B cell (primary cell): ENCODE data around the gene DVL2. TPM values are rescaled to one million over a fixed set of nuclear protein-coding genes. Genes with fewer than 3 reads are reported as not detected.

Source experiments
- ATAC-seq: fragments of 200-7000 bp; cut with Tn5 transposase; one replicate; pipeline ENCODE4 v1.10.0; 2021; ENCODE audit warnings: low read depth, mild to moderate bottlenecking, moderate number of reproducible peaks, moderate library complexity
- CTCF ChIA-PET: fragments of 350-600 bp; sonication (Branson Sonifier 250); formaldehyde crosslinking; loops from one replicate; lab custom pipeline; 2021; ENCODE audit warnings: antibody characterized with exemption, inconsistent platforms; lab: Charles Lee
- POLR2A ChIA-PET: fragments of 350-600 bp; sonication (Branson Sonifier 250); formaldehyde crosslinking; loops from one replicate; lab custom pipeline; 2021; ENCODE audit warnings: antibody characterized with exemption; lab: Charles Lee
- DNase-seq: peaks from one replicate; pipeline ENCODE4 v3.0.0; 2013
- H2AFZ ChIP-seq: 2 replicates; pipeline ENCODE4 v1.6.1; 2012; ENCODE audit warnings: mild to moderate bottlenecking, low read depth, low read length; ENCODE audit not compliant: insufficient read depth, poor library complexity, severe bottlenecking
- H3K27ac ChIP-seq, 2 donors: 1 replicate in 1 of 2; 2 replicates in 1 of 2; pipeline ENCODE4 v1.5.1; 2012 to 2013; ENCODE audit warnings: low read length in 2 of 2, mild to moderate bottlenecking in 2 of 2, moderate library complexity in 1 of 2
- H3K27me3 ChIP-seq, 4 experiments: fragments of 200-600 bp in 1 of 4; sonication (generic) in 1 of 4; replicated peaks in 1 of 4; 1 replicate in 2 of 4; 2 replicates in 2 of 4; pipeline versions ENCODE4 v1.6.1 to v1.7.0; 2013 to 2016; ENCODE audit warnings: low read length in 3 of 4, mild to moderate bottlenecking in 2 of 4, mixed read lengths in 1 of 4, moderate library complexity in 1 of 4; ENCODE audit not compliant: insufficient read depth in 4 of 4, control insufficient read depth in 3 of 4; ENCODE audit errors: control extremely low read depth in 1 of 4
- H3K36me3 ChIP-seq, 2 experiments: replicated peaks in 1 of 2; 1 replicate in 1 of 2; 2 replicates in 1 of 2; pipeline versions ENCODE4 v1.6.1 to v1.7.1; 2013; ENCODE audit warnings: low read length in 1 of 2; ENCODE audit not compliant: insufficient read depth in 2 of 2, control insufficient read depth in 1 of 2; ENCODE audit errors: control extremely low read depth in 1 of 2, extremely low read depth in 1 of 2
- H3K4me1 ChIP-seq, 2 donors: fragments of 200-600 bp in 1 of 2; sonication (generic) in 1 of 2; 1 replicate in 1 of 2; 2 replicates in 1 of 2; pipeline versions ENCODE4 v1.5.1 to v1.6.1; 2013 to 2017; ENCODE audit warnings: low read length in 2 of 2; ENCODE audit not compliant: control insufficient read depth in 2 of 2, insufficient read depth in 2 of 2
- H3K4me2 ChIP-seq: replicated peaks from 2 replicates; pipeline ENCODE3; 2012; ENCODE audit warnings: mild to moderate bottlenecking, low read depth, low read length; ENCODE audit not compliant: poor library complexity, severe bottlenecking
- H3K4me3 ChIP-seq, 5 experiments: fragments of 200-600 bp in 1 of 5; sonication (generic) in 1 of 5; 1 replicate in 3 of 5; 2 replicates in 2 of 5; pipeline versions ENCODE4 v1.5.1 to v1.7.0; 2011 to 2016; ENCODE audit warnings: low read length in 4 of 5, mild to moderate bottlenecking in 4 of 5, low read depth in 2 of 5, control low read depth in 1 of 5, moderate library complexity in 1 of 5; ENCODE audit not compliant: insufficient read depth in 1 of 5; ENCODE audit errors: control extremely low read depth in 1 of 5, extremely low read depth in 1 of 5
- H3K79me2 ChIP-seq: fragments of 200-600 bp; sonication (generic); one replicate; pipeline ENCODE4 v1.6.0; 2016; ENCODE audit warnings: low read length; ENCODE audit not compliant: control insufficient read depth, insufficient read depth
- H3K9ac ChIP-seq: fragments of 200-600 bp; sonication (generic); 2 replicates; pipeline ENCODE4 v1.6.1; 2017; ENCODE audit warnings: mild to moderate bottlenecking, low read length, moderate library complexity
- H3K9me3 ChIP-seq, 3 donors: one replicate each; pipeline versions ENCODE4 v1.6.1 to v1.7.1; 2013; ENCODE audit warnings: low read length in 2 of 3; ENCODE audit not compliant: control insufficient read depth in 2 of 3, insufficient read depth in 1 of 3; ENCODE audit errors: control extremely low read depth in 1 of 3
- H4K20me1 ChIP-seq: 2 replicates; pipeline ENCODE4 v1.6.0; 2012; ENCODE audit warnings: mild to moderate bottlenecking, low read length; ENCODE audit not compliant: insufficient read depth, control insufficient read depth, poor library complexity, severe bottlenecking
- H3K27ac Mint-ChIP-seq: one replicate; pipeline ENCODE4 v1.8.0; 2021; ENCODE audit warnings: mixed read lengths
- H3K27me3 Mint-ChIP-seq: one replicate; pipeline ENCODE4 v1.8.0; 2021; ENCODE audit warnings: mixed read lengths
- H3K4me1 Mint-ChIP-seq: one replicate; pipeline ENCODE4 v1.8.0; 2021; ENCODE audit warnings: mixed read lengths
- H3K4me3 Mint-ChIP-seq: one replicate; pipeline ENCODE4 v1.8.0; 2021; ENCODE audit warnings: mixed read lengths
- H3K9me3 Mint-ChIP-seq: one replicate; pipeline ENCODE4 v1.8.0; 2022; ENCODE audit warnings: mixed read lengths; ENCODE audit not compliant: insufficient read depth
- CTCF ChIP-seq: fragments of 200-600 bp; IDR thresholded peaks from one replicate; pipeline ENCODE4 v1.8.0; 2022; ENCODE audit warnings: antibody characterized with exemption, mild to moderate bottlenecking
- EZH2 ChIP-seq: IDR thresholded peaks from 2 replicates; pipeline ENCODE4 v1.6.1; 2012; ENCODE audit warnings: borderline replicate concordance, low read depth, mild to moderate bottlenecking, moderate library complexity, low read length; ENCODE audit not compliant: insufficient read depth, poor library complexity, severe bottlenecking
- WGBS: methylation state at CpG from one replicate; pipeline ENCODE4 v1.1.5; 2013; ENCODE audit warnings: missing lambda C conversion rate; ENCODE audit not compliant: insufficient coverage; 5-methylcytosine and 5-hydroxymethylcytosine counted together
- intact Hi-C: fragments of 100-400 bp; cut with micrococcal nuclease; formaldehyde crosslinking; loops from one replicate; pipeline ENCODE4 v1.10.0; 2022
- polyA plus RNA-seq: library from polyadenylated mRNA; depleted of rRNA; stranded (reverse); fragments of >200 nt; gene quantifications from 2 replicates; pipeline ENCODE4 v1.2.3, GENCODE V29; 2012
- total RNA-seq, 2 donors: library from RNA; stranded (reverse); fragments of 120-200 nt in 1 of 2; gene quantifications; 1 replicate in 1 of 2; 2 replicates in 1 of 2; pipeline versions ENCODE4 v1.2.3 to v1.2.4, GENCODE V29; 2013 to 2022

The DVL2 gene
- total and polyA plus RNA-seq, 2 donors (not counting 1 experiment from before 2014, with no cell fraction given), result 22.5 to 104 TPM

DNA sequence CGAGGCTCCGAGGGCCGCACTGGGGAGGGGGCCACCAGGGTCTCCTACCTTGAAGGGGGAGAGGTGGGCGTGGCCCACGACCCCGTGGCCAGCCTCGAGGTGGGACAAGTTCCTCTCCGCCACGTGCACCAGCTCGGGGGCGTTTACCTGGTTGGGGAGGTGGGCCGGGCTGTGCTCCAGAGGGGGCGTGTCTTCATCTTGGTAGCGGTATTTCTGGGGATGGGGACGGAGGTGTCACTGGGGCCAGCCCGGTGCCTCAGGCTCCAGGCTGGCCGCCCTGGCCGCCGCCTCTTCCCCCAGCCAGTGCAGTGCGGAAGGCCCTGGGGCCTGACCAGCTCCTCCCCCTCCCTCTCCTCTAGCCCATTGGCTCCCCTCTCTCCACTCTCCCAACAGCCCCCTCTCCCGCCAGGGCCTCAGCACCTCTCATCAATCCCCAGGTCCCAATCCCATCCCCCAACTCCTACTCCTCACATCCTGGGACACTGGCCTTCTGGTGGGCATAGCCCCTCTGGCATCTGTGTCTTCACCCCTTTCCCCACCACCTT lies 26.2 kb downstream of the DVL2 start:
- Mint-ChIP-seq H3K9me3 (no peaks in the 10 kb centered on the region), H3K4me1 (peaks cover 28% of the 10 kb centered on the region), H3K4me3 (no peak overlapping the region), H3K27ac (no peak overlapping the region), H3K27me3 (peaks cover 5% of the 10 kb centered on the region)
- 88% methylated on average over 18 of the region's 21 CpGs for WGBS
- Histone ChIP-seq H3K4me1 (peaks cover 17 to 25% of the 10 kb centered on the region in 2 donors), H3K4me2 (no peak overlapping the region), H3K27me3 (peaks cover 0 to 4% (median 0%) of the 10 kb centered on the region in 4 experiments), H3K9me3 (no peaks in the 10 kb centered on the region), H3K79me2 (no peaks in the 10 kb centered on the region), H3K4me3 (no peak overlapping the region), H3K36me3 (no peaks in the 10 kb centered on the region), H2AFZ (no peak overlapping the region), H4K20me1 (no peaks in the 10 kb centered on the region), H3K27ac (no peak overlapping the region), H3K9ac (no peak overlapping the region)
- POLR2A ChIA-PET, result no interaction called here
- intact Hi-C loops, result no loop called here
- DNase-seq (no peak), ATAC-seq (no peak)
- CTCF ChIA-PET, result no interaction called here
- TF ChIP-seq CTCF (no peak), EZH2 (no peak)

- H3K27ac ChIP-seq, result no peak overlapping the region
- no peaks in the 10 kb centered on the region for H3K79me2 ChIP-seq
- ChIA-PET CTCF (no interaction called here), POLR2A (interaction anchor here (0.5 to 0.8 kb wide), 2 partner anchors 12 to 74 kb away, joined by 3 to 9 read pairs; partner anchors contain the start of gene DLG4)
- peaks cover 17 to 25% of the 10 kb centered on the region in 2 donors for H3K4me1 ChIP-seq
- H3K4me3 Mint-ChIP-seq, result no peak overlapping the region
- H3K9me3 ChIP-seq, result no peaks in the 10 kb centered on the region
- no peaks in the 10 kb centered on the region for H3K9me3 Mint-ChIP-seq
- H2AFZ ChIP-seq, result no peak overlapping the region
- no peak overlapping the region for H3K4me2 ChIP-seq
- peaks cover 0 to 4% (median 0%) of the 10 kb centered on the region in 4 experiments for H3K27me3 ChIP-seq
- no peaks in the 10 kb centered on the region for H3K36me3 ChIP-seq
- no peaks in the 10 kb centered on the region for H4K20me1 ChIP-seq
- no peak for TF ChIP-seq CTCF
- TF ChIP-seq EZH2, result no peak
- H3K27me3 Mint-ChIP-seq, result peaks cover 5% of the 10 kb centered on the region
- no peak overlapping the region for H3K4me3 ChIP-seq
- peaks cover 28% of the 10 kb centered on the region for H3K4me1 Mint-ChIP-seq
- WGBS, result 97% methylated on average over 15 of the region's 24 CpGs
- DNase-seq (no peak), ATAC-seq (no peak)
- no peak overlapping the region for H3K9ac ChIP-seq
- H3K27ac Mint-ChIP-seq, result peak overlapping the region; percentile 32
- intact Hi-C loops, result no loop called here
Measured at GRCh38 chr17:7207120-7208001, 27.0 kb downstream of the DVL2 start.
